Activated CD4-positive, alpha-beta memory T cell treated with anti-CD3 and anti-CD28 coated beads, Interleukin-2, amount 10 ng/mL, durations not matched to agents 7 days and 5 days (primary cell): ENCODE results near the gene CD164L2. TPM values are rescaled to one million over a fixed set of nuclear protein-coding genes. Genes with fewer than 3 reads are reported as not detected.

Experiments
- CTCF ChIA-PET: fragments of 350-600 bp; sonication (Branson Sonifier 250); formaldehyde crosslinking; loops from one replicate; lab custom pipeline; 2021; ENCODE audit warnings: antibody characterized with exemption, inconsistent platforms; lab: Charles Lee
- POLR2A ChIA-PET: fragments of 350-600 bp; sonication (Branson Sonifier 250); formaldehyde crosslinking; loops from one replicate; lab custom pipeline; 2021; ENCODE audit warnings: antibody characterized with exemption; lab: Charles Lee
- DNase-seq: peaks from one replicate; pipeline ENCODE4 v3.0.0-alpha.2; 2020
- H3K27ac Mint-ChIP-seq: one replicate; pipeline ENCODE4 v1.8.0; 2021; ENCODE audit warnings: mild to moderate bottlenecking, mixed read lengths
- H3K27me3 Mint-ChIP-seq: one replicate; pipeline ENCODE4 v1.8.0; 2021; ENCODE audit warnings: mixed read lengths
- H3K36me3 Mint-ChIP-seq: one replicate; pipeline ENCODE4 v1.8.0; 2021; ENCODE audit warnings: low read depth, mixed read lengths
- H3K4me1 Mint-ChIP-seq: one replicate; pipeline ENCODE4 v1.8.0; 2021; ENCODE audit warnings: mixed read lengths
- H3K4me3 Mint-ChIP-seq: one replicate; pipeline ENCODE4 v1.8.0; 2021; ENCODE audit warnings: mild to moderate bottlenecking, mixed read lengths
- H3K9me3 Mint-ChIP-seq: one replicate; pipeline ENCODE4 v1.8.0; 2021; ENCODE audit warnings: mixed read lengths
- total RNA-seq, 2 experiments: library from RNA; stranded (reverse); gene quantifications; one replicate each; pipeline ENCODE4 v1.2.3, GENCODE V29; 2021

Gene CD164L2
- total RNA-seq, 2 experiments from 2014 or later = not detected

DNA sequence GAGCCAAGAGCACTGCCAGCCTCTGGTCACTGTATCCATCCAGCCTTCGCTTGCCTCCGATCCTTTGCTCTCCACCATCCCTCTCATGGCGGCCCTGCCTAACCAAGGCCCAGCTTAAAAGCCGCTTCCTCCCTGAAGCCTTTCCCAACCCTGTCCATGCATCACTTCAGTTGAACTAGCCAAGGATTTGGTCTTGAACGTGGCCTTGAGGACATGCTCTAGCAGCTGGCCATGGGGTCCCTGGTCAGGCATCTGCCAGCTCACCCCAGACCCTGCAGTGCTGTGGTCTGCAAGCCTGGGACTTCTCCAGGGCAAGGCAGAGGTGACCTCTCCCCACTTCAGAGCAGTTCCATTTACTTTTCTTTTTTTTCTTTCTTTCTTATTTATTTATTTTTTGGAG lies 46.4 kb downstream of the CD164L2 start:
- H3K27me3 Mint-ChIP-seq = no peaks in the 10 kb centered on the region
- peaks cover 47% of the 10 kb centered on the region for H3K36me3 Mint-ChIP-seq
- no peak for DNase-seq
- ChIA-PET CTCF (interaction anchor here (0.9 to 1.0 kb wide), 2 partner anchors 20 to 21 kb away, joined by 3 to 4 read pairs; no protein-coding TSS in a partner anchor), POLR2A (interaction anchor here (0.6 to 1.2 kb wide), 2 partner anchors 51 to 434 kb away, joined by 3 read pairs; no protein-coding TSS in a partner anchor)
- H3K9me3 Mint-ChIP-seq = no peaks in the 10 kb centered on the region
- H3K4me1 Mint-ChIP-seq = peaks cover 40% of the 10 kb centered on the region
- no peak overlapping the region for H3K27ac Mint-ChIP-seq
- H3K4me3 Mint-ChIP-seq = no peak overlapping the region

DNA sequence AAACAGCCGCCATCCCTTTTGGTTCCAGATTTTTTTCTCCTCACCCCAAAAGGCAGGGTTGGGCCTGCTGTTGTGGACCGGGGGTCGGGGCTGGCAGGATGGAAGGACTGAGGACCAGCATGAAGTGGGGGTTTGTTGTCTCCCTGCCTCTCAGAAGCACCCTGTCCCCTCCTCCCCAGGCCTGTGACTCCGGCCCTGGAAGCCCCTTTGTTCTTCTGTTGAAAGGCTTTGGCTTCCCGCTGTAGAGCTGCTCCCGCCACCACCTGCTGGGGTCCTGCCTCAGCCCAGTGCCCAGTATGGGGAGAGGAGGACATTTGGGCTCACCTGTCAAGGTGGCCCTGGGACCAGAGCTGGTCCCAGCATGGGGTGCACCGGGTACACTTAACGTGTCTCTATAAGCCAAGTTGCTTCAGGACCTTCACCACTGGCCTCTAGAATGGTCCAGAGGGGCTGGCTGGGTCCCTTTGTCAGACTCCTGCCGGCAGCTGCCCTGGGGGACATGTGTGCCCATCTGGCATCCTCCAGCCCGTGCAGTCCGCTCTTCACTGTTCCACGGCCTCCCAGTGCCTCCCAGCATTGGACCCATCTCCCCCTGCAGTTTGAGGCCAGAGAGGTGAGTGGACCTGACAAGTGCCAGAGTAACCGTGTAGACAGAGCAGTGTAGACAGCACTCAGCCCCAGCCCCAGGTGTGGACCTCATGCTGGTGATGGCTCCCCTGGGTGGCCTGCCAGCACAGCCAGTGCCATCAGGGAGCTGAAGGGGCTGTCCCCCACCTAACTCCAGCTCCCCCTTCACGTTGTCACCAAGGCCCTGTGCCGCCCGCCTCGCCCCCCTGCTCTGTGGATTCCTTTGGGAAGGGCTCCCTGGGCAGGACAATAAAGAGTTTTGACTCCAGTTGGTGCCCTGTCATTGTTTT lies 47.4 kb downstream of the CD164L2 start:
- no peak for DNase-seq
- H3K36me3 Mint-ChIP-seq = peaks cover 52% of the 10 kb centered on the region
- POLR2A ChIA-PET = interaction anchor here (0.6 to 1.2 kb wide), 3 partner anchors 13 to 433 kb away, joined by 3 to 5 read pairs (median 3); no protein-coding TSS in a partner anchor
- H3K4me3 Mint-ChIP-seq = no peak overlapping the region
- no peak overlapping the region for H3K27ac Mint-ChIP-seq
- CTCF ChIA-PET = interaction anchor here (1.0 kb wide), 1 partner anchor 21 kb away, joined by 4 read pairs; no protein-coding TSS in a partner anchor
- H3K9me3 Mint-ChIP-seq = no peaks in the 10 kb centered on the region
- peaks cover 40% of the 10 kb centered on the region for H3K4me1 Mint-ChIP-seq
- no peaks in the 10 kb centered on the region for H3K27me3 Mint-ChIP-seq

DNA sequence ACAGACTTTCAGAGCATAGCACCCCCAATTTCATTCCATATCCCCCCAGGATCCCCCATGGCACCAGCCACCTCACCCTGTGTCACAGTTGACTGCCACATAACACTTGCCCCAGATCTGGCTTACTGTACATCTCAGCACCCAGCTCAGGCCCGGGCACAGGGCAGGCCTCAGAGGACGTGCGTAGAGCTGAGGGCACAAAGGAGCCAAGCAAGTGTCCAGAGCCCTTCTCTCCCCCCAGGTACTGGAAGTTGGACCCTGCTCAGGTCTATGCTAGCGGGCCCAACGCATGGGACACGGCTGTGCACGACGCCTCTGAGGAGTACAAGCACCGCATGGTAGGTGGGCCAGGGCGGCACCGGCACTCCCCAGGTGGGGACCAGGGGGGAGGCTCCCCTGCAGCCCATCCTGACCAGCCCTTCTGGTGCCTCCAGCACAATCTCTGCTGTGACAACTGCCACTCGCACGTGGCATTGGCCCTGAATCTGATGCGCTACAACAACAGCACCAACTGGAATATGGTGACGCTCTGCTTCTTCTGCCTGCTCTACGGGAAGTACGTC lies 49.3 kb downstream of the CD164L2 start:
- H3K4me3 Mint-ChIP-seq = no peak overlapping the region
- POLR2A ChIA-PET = interaction anchor here (1.4 to 3.1 kb wide), 2 partner anchors 8 to 10 kb away, joined by 6 to 19 read pairs; partner anchors contain the start of gene SYTL1
- peaks cover 29% of the 10 kb centered on the region for H3K4me1 Mint-ChIP-seq
- peaks cover 61% of the 10 kb centered on the region for H3K36me3 Mint-ChIP-seq
- H3K27me3 Mint-ChIP-seq = no peaks in the 10 kb centered on the region
- no peak for DNase-seq
- CTCF ChIA-PET = interaction anchor here (0.6 to 3.0 kb wide), 15 partner anchors 10 to 420 kb away, joined by 3 to 45 read pairs (median 6); partner anchors contain the start of genes SYTL1 and WDTC1
- H3K9me3 Mint-ChIP-seq = no peaks in the 10 kb centered on the region
- H3K27ac Mint-ChIP-seq = no peak overlapping the region

DNA sequence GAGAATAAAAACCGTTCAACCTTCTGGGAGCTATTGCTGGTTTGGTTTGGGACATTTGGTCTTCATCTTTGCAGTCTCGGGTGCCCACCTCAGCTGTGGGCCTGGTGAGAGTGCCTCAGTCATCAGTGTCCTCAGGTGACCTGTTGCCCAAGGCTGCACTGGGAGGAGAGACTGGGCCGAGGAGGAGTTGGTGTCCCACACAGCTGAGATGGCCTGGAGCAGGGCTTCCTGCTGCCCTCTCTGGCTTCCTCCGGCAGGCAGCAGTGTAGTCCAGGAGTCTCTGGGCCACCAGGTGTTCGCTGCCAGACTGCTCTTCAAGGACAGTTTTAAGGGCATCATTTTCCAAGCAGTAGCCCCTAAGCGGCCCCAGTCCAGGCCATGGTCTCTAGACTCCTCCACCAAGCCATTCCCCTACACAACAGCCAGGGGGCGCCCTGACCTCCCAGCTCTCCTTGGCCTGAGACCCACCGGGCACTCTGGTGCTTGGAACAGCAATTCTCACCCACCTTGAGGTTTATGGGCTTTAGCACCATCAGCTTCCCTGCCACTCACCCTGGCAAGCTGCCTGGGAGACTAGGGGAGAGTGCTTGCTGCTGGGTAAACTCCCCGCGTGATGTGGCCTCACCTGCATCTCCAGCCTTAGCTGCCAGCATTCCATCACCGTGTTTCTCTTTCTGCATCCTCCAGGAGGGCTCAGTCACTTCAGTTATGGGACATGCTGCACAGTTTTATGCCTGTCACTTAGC lies 50.4 kb downstream of the CD164L2 start:
- peak overlapping the region; percentile 68 for H3K27ac Mint-ChIP-seq
- H3K4me1 Mint-ChIP-seq = peaks cover 34% of the 10 kb centered on the region
- ChIA-PET POLR2A (interaction anchor here (1.1 to 3.1 kb wide), 6 partner anchors 9 to 29 kb away, joined by 3 to 19 read pairs (median 5); partner anchors contain the start of gene SYTL1), CTCF (interaction anchor here (0.6 to 3.0 kb wide), 31 partner anchors 9 to 768 kb away, joined by 3 to 45 read pairs (median 4); partner anchors contain the start of genes MAP3K6, SLC9A1, SYTL1 and WDTC1)
- no peaks in the 10 kb centered on the region for H3K27me3 Mint-ChIP-seq
- no peak overlapping the region for H3K4me3 Mint-ChIP-seq
- peak; percentile 66 for DNase-seq
- peaks cover 66% of the 10 kb centered on the region for H3K36me3 Mint-ChIP-seq
- H3K9me3 Mint-ChIP-seq = no peaks in the 10 kb centered on the region

- H3K36me3 Mint-ChIP-seq = peaks cover 68% of the 10 kb centered on the region
- POLR2A ChIA-PET = interaction anchor here (1.4 to 3.1 kb wide), 4 partner anchors 9 to 25 kb away, joined by 3 to 19 read pairs (median 6); partner anchors contain the start of gene SYTL1
- no peaks in the 10 kb centered on the region for H3K27me3 Mint-ChIP-seq
Observed at GRCh38 chr1:27331922-27332321, 51.2 kb downstream of the CD164L2 start.

GRCh38 chr1:27331426-27331825 lies 51.7 kb downstream of the CD164L2 start:
- peak overlapping the region; percentile 68 for H3K27ac Mint-ChIP-seq
- peaks cover 63% of the 10 kb centered on the region for H3K36me3 Mint-ChIP-seq
- ChIA-PET CTCF (interaction anchor here (1.5 to 2.5 kb wide), 5 partner anchors 8 to 59 kb away, joined by 6 to 27 read pairs (median 21); no protein-coding TSS in a partner anchor), POLR2A (interaction anchor here (3.1 kb wide), 1 partner anchor 11 kb away, joined by 19 read pairs; the partner anchor contains the start of gene SYTL1)
- H3K4me3 Mint-ChIP-seq = no peak overlapping the region
- no peaks in the 10 kb centered on the region for H3K9me3 Mint-ChIP-seq
- no peaks in the 10 kb centered on the region for H3K27me3 Mint-ChIP-seq
- H3K4me1 Mint-ChIP-seq = peaks cover 41% of the 10 kb centered on the region
- no peak for DNase-seq

More at GRCh38 chr1:27331922-27332321, 51.2 kb downstream of the CD164L2 start:
- CTCF ChIA-PET = interaction anchor here (0.8 to 3.0 kb wide), 25 partner anchors 9 to 767 kb away, joined by 3 to 45 read pairs (median 6); partner anchors contain the start of genes MAP3K6 and SYTL1
- Mint-ChIP-seq H3K4me3 (no peak overlapping the region), H3K4me1 (peaks cover 36% of the 10 kb centered on the region), H3K9me3 (no peaks in the 10 kb centered on the region), H3K27ac (peak overlapping the region; percentile 68)
- DNase-seq = no peak

DNA sequence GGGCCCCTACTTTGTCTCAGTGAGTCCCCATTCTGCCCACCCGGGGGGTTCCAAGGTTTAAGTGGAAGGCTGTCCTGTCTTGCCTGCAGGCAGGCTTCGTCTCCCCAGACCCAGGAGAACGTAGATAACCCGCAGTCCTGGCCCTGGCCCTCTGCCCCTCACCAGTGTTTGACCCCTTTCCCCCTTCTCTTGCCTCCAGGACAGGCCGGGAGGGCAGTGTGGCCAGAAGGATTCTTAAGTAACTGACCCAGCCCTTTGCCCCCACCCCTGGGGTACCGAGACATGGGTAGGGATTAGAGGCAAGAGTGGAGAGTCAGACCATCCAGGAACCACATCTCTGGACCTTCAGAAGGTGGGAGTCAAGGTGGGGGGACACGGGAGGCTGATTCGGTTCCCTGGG lies 52.3 kb downstream of the CD164L2 start:
- H3K36me3 Mint-ChIP-seq = peaks cover 60% of the 10 kb centered on the region
- H3K27ac Mint-ChIP-seq = no peak overlapping the region
- ChIA-PET POLR2A (interaction anchor here (3.1 kb wide), 1 partner anchor 11 kb away, joined by 19 read pairs; the partner anchor contains the start of gene SYTL1), CTCF (no interaction called here)
- H3K4me3 Mint-ChIP-seq = no peak overlapping the region
- no peaks in the 10 kb centered on the region for H3K9me3 Mint-ChIP-seq
- DNase-seq = no peak
- H3K27me3 Mint-ChIP-seq = no peaks in the 10 kb centered on the region
- H3K4me1 Mint-ChIP-seq = peaks cover 48% of the 10 kb centered on the region

Other genes with a start within 250 kb of the CD164L2 start
- gene SLC9A1, start 228.2 kb downstream of the CD164L2 start, total RNA-seq = 10 to 100 TPM; 26.6 to 27.5 TPM
- 10 to 100 TPM; 45.4 to 47.1 TPM for gene WDTC1, start 148.7 kb downstream of the CD164L2 start, total RNA-seq
- 10 to 100 TPM; 33.7 to 35.7 TPM for gene TMEM222, start 61.2 kb downstream of the CD164L2 start, total RNA-seq
- gene SYTL1, start 41.3 kb downstream of the CD164L2 start, total RNA-seq = 100 to 1,000 TPM; 124 to 136 TPM
- 10 to 100 TPM; 10.5 to 11.1 TPM for gene MAP3K6, start 16.4 kb downstream of the CD164L2 start, total RNA-seq
- not detected for gene FCN3, start 8.5 kb downstream of the CD164L2 start, total RNA-seq
- gene GPR3, start 9.3 kb upstream of the CD164L2 start, total RNA-seq = under 1 TPM; 0.58 to 0.65 TPM
- gene WASF2, start 106.8 kb upstream of the CD164L2 start, total RNA-seq = 100 to 1,000 TPM; 150 TPM
- gene AHDC1, start 220.8 kb upstream of the CD164L2 start, total RNA-seq = 10 to 100 TPM; 16.9 to 18.9 TPM